Lower leg skin (tissue), 4 donors: ENCODE measurements around the gene THAP6. TPM values are rescaled to one million over a fixed set of nuclear protein-coding genes. Genes with fewer than 3 reads are reported as not detected.
"Not testable (repeated sequence)": the region's sequence is repeated elsewhere in the genome, so short reads cannot be mapped to it uniquely, and the experiment has no call there.

Source experiments
- DNase-seq, 2 donors: peaks; one replicate each; pipeline ENCODE4 v3.0.0-alpha.2; 2019; ENCODE audit warnings: low spot score in 2 of 2
- H3K4me3 ChIP-seq: fragments of 200-600 bp; sonication (generic); 2 replicates; pipeline ENCODE4 v1.5.1; 2017; ENCODE audit warnings: mild to moderate bottlenecking, low read depth; ENCODE audit not compliant: poor library complexity, severe bottlenecking
- POLR2A ChIP-seq, 2 donors: fragments of 450-650 bp; IDR thresholded peaks; one replicate each; pipeline ENCODE4 v1.6.1; 2016 to 2017; ENCODE audit warnings: antibody characterized with exemption in 2 of 2, mild to moderate bottlenecking in 1 of 2, moderate library complexity in 1 of 2
- WGBS, 2 donors: methylation state at CpG; one replicate each; pipeline ENCODE4 v1.1.5; 2018; 5-methylcytosine and 5-hydroxymethylcytosine counted together
- intact Hi-C: fragments of 100-400 bp; cut with DNase I; formaldehyde crosslinking; loops from one replicate; pipeline ENCODE4 v1.15.0; 2023; ENCODE audit warnings: low total_unique reads
- total RNA-seq, 4 donors: library from RNA; depleted of rRNA; stranded (reverse); fragments of >200 nt; gene quantifications; one replicate each; pipeline ENCODE4 v1.1.0, GENCODE V29; 2016
- TF ChIP-seq, protein P1 (sequence below), 3 donors: fragments of 450-650 bp; IDR thresholded peaks; one replicate each; pipeline ENCODE4 v1.5.1; 2016; ENCODE audit warnings: antibody characterized with exemption in 3 of 3, mild to moderate bottlenecking in 3 of 3, moderate library complexity in 2 of 3

Gene THAP6
- total RNA-seq, 4 donors from 2014 or later = 8.8 to 19.7 (median 11.6) TPM

DNA sequence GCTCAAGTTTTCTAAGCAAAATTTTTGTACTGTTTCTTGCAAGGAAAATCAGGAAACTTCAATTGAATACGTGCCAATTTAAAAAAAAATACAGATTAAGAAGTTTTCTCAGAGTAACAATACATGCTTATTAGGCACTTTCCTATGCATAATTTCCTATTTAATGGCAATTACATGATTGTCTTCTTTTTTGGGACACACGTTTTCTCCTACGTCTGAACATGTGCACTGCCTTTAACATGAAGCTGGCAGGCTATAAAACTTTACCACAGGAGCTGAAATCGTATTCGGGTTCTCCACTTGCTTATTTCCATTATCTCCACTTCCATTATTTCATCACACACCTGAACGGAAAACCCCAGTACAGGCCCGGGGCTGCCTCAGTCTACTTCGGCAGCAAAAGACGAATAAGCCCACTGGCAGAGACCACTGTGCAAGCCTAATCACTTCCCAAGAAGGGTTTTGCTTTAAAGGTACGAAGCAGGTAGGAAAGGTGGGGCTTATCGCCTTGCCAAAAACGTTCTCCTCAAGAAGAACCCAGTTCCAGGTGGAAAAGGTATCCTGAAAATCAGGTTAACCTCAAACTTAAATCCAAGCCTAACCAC lies 645 bp upstream of the THAP6 start:
- no peak for DNase-seq
- 0% methylated on average over 12 of the region's 12 CpGs for WGBS, 2 donors
- intact Hi-C loops = no loop called here
- H3K4me3 ChIP-seq = peak overlapping the region; percentile 70
- TF ChIP-seq, protein P1, sequence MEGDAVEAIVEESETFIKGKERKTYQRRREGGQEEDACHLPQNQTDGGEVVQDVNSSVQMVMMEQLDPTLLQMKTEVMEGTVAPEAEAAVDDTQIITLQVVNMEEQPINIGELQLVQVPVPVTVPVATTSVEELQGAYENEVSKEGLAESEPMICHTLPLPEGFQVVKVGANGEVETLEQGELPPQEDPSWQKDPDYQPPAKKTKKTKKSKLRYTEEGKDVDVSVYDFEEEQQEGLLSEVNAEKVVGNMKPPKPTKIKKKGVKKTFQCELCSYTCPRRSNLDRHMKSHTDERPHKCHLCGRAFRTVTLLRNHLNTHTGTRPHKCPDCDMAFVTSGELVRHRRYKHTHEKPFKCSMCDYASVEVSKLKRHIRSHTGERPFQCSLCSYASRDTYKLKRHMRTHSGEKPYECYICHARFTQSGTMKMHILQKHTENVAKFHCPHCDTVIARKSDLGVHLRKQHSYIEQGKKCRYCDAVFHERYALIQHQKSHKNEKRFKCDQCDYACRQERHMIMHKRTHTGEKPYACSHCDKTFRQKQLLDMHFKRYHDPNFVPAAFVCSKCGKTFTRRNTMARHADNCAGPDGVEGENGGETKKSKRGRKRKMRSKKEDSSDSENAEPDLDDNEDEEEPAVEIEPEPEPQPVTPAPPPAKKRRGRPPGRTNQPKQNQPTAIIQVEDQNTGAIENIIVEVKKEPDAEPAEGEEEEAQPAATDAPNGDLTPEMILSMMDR (IDR thresholded peaks at IDR 0.05) = no peak
- no peak for TF ChIP-seq POLR2A (IDR thresholded peaks at IDR 0.05)

DNA sequence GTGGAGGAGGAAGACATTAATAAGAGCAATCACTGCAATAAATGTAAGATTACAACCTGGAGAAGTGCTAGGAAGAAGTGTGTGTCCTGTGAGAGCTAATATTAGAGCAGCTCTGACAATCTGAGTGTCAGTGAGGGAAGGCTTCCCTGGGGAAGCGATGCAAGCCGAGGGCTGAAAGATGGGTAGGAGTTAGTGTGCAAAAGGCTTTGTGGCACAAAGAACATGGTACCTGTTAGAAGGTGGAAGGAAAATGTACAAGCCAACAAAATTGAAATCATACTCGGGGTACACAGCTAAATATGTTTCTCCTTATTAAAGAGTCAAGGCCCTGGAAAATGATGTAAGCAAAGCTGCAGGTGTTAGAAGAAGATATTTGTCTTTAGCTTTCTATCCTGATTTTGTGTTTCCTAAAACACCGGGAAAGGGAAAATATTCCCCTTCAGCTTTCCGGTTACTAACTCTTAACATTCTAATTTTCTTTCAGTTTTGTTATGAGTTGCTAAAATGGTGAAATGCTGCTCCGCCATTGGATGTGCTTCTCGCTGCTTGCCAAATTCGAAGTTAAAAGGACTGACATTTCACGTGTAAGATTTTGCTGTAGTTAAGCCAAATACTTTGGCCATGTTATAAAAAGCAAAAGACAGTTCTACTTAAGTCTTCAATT lies 808 bp downstream of the THAP6 start:
- peak overlapping the region; percentile 70 for H3K4me3 ChIP-seq
- no peak for DNase-seq
- intact Hi-C loops = no loop called here
- 32 to 37% methylated on average over 9 of the region's 9 CpGs for WGBS, 2 donors
- no peak for TF ChIP-seq POLR2A (IDR thresholded peaks at IDR 0.05)
- TF ChIP-seq, protein P1 (IDR thresholded peaks at IDR 0.05) = no peak

DNA sequence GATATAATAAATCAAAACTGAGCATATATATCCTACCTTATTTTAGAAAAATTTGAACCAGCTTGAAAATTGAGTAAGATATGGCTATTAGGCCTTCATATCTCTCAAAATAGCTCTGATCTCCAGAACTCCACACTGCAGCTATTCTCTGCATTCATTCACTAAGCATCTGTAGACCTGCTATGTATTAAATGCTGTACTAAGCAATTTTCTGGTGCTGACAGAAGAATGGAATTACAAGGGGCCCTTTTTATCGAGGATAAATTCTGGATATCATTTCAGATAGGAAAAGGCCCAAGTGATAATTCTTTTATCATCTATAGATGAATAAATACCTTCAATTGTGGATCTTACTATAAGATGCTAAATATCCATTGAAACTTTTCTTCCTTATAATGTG lies 1.9 kb downstream of the THAP6 start:
- intact Hi-C loops = no loop called here
- 90 to 98% methylated on average over 1 of the region's 1 CpG for WGBS, 2 donors
- H3K4me3 ChIP-seq = no peak overlapping the region
- TF ChIP-seq, protein P1 (IDR thresholded peaks at IDR 0.05) = no peak
- no peak for TF ChIP-seq POLR2A (IDR thresholded peaks at IDR 0.05)
- no peak for DNase-seq

DNA sequence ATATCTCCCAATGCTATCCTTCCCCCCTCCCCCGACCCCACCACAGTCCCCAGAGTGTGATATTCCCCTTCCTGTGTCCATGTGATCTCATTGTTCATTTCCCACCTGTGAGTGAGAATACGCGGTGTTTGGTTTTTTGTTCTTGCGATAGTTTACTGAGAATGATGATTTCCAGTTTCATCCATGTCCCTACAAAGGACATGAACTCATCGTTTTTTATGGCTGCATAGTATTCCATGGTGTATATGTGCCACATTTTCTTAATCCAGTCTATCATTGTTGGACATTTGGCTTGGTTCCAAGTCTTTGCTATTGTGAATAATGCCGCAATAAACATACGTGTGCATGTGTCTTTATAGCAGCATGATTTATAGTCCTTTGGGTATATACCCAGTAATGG lies 5.2 kb downstream of the THAP6 start:
- DNase-seq, H3K4me3 ChIP-seq, intact Hi-C loops: not testable (repeated sequence)
- 96 to 100% methylated on average over 3 to 4 of the region's 7 CpGs for WGBS, 2 donors

DNA sequence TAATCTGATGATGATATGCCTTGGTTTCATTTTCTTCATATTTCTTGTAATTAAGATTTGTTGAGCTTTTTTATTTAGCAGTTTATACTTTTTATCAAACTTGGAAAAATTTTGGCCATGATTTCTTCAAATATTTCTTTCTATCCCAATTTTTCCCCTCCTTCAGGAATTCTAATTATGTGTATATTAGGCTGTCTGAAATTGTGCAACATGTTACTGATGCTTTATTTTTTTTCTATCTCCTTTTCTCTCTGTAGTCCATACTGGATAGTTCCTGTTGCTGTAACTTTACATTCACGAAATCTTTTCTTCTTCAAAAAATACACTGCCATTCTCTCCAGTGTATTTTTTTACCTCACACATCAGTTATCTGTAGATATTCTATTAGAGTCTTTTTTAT lies 10.8 kb downstream of the THAP6 start:
- DNase-seq = no peak
- WGBS, 2 donors = 94 to 100% methylated on average over 1 of the region's 1 CpG
- intact Hi-C loops = no loop called here
- H3K4me3 ChIP-seq = no peak overlapping the region
- TF ChIP-seq, protein P1 (IDR thresholded peaks at IDR 0.05) = no peak
- TF ChIP-seq POLR2A (IDR thresholded peaks at IDR 0.05) = no peak

DNA sequence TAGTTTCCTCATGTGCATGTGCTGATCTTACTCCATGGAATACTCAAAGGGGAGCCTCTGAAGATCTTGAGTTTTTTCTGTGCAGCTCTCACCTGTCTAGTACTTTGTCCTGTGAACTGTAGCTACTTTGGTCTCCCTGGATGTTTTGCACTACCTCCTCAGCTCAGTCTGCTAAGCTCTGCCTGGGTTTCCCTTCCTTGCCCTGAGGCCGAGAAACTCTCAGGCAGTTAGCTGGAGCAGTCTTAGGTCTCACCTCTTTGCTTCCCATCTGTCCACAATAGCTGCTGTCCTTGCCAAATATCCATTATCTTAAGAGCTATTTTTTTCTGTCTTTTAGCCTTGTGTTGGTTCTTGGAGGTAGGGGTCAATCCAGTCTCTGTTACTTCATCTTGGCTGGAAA lies 11.6 kb downstream of the THAP6 start:
- 96 to 100% methylated on average over 1 of the region's 1 CpG for WGBS, 2 donors

More for the DNA sequence above, 11.6 kb downstream of the THAP6 start:
- intact Hi-C loops = no loop called here
- no peak for TF ChIP-seq POLR2A (IDR thresholded peaks at IDR 0.05)
- TF ChIP-seq, protein P1 (IDR thresholded peaks at IDR 0.05) = no peak
- no peak overlapping the region for H3K4me3 ChIP-seq
- DNase-seq = no peak
